ENCODE data around the gene ACTG1. TPM values are rescaled to one million over a fixed set of nuclear protein-coding genes. Genes with fewer than 3 reads are reported as not detected.

ACTG1 gene
- total and polyA plus RNA-seq, 7 donors, result 150 to 620 (median 405) TPM

- ATAC-seq, result peak in 1 of 4 donors; percentile 6
- WGBS, 3 donors, result 70 to 84% (median 76%) methylated on average over 14 of the region's 14 CpGs
These were observed 41.4 kb downstream of the ACTG1 start for GRCh38 chr17:81470944-81471817.

DNA sequence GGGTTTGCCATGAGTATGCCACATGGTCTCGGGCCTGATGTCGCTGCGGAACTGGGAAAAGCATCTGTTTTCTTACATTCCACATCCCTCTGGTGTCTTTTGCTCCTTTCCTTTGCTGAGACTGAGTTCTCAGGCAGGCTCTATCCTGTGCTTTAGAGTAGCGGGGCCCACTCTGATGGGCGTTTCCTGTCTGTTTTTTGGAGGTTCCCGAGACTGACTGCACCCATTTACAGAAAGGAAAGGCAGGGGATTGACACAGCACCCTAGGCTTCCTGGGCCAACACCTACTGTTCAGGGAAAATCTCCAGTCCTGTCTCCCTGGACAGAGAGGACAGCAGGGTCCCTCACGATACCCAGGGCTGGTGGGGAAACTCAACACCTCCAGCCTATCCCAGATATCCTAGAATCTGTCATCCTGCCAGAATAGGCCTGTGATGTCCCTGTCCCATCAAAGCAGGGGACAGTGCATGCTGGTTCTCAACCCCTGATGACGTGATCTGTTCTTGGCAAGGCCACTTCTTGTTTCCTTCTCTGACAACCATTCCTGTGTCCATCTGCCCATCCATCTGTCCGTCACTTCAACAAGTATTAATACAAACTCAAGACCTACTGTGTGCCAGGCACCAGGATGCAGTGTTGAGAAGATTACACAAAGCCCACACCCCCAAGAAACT lies 42.2 kb downstream of the ACTG1 start:
- 64 to 71% (median 70%) methylated on average over 9 of the region's 9 CpGs for WGBS, 3 donors
- Histone ChIP-seq H3K4me1 (no peaks in the 10 kb centered on the region), H3K9me3 (no peaks in the 10 kb centered on the region), H3K36me3 (ENCODE audit: insufficient read depth in 1 of 2, low read depth in 1 of 2) (no peaks in the 10 kb centered on the region), H3K27me3 (ENCODE audit: insufficient read depth in 3 of 3, low read length in 2 of 3) (no peaks in the 10 kb centered on the region), H3K4me3 (no peak overlapping the region), H3K27ac (no peak overlapping the region)
- TF ChIP-seq, protein P1, sequence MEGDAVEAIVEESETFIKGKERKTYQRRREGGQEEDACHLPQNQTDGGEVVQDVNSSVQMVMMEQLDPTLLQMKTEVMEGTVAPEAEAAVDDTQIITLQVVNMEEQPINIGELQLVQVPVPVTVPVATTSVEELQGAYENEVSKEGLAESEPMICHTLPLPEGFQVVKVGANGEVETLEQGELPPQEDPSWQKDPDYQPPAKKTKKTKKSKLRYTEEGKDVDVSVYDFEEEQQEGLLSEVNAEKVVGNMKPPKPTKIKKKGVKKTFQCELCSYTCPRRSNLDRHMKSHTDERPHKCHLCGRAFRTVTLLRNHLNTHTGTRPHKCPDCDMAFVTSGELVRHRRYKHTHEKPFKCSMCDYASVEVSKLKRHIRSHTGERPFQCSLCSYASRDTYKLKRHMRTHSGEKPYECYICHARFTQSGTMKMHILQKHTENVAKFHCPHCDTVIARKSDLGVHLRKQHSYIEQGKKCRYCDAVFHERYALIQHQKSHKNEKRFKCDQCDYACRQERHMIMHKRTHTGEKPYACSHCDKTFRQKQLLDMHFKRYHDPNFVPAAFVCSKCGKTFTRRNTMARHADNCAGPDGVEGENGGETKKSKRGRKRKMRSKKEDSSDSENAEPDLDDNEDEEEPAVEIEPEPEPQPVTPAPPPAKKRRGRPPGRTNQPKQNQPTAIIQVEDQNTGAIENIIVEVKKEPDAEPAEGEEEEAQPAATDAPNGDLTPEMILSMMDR (IDR thresholded peaks at IDR 0.05), result no peak
- no peak for DNase-seq
- intact Hi-C loops (cut with DNase I), result loop anchor here in 1 of 2 donors (5.0 kb wide), 1 partner anchor 38 kb away; no protein-coding TSS in a partner anchor
- ATAC-seq, result peak in 2 of 4 donors; percentile 43

More at GRCh38 chr17:81470944-81471817, 41.4 kb downstream of the ACTG1 start:
- H3K9me3 ChIP-seq, result no peaks in the 10 kb centered on the region
- H3K4me1 ChIP-seq, result no peaks in the 10 kb centered on the region
- no peaks in the 10 kb centered on the region for H3K27me3 ChIP-seq (ENCODE audit: insufficient read depth in 3 of 3, low read length in 2 of 3)
- peak overlapping the region; percentile 10 for H3K27ac ChIP-seq
- TF ChIP-seq, protein P1 (IDR thresholded peaks at IDR 0.05), result no peak
- peak overlapping the region; percentile 23 for H3K4me3 ChIP-seq
- no peaks in the 10 kb centered on the region for H3K36me3 ChIP-seq (ENCODE audit: insufficient read depth in 1 of 2, low read depth in 1 of 2)
- DNase-seq, result no peak
- intact Hi-C loops (cut with DNase I), result loop anchor here in 1 of 2 donors (5.0 kb wide), 1 partner anchor 39 kb away; no protein-coding TSS in a partner anchor

- intact Hi-C loops (cut with DNase I), result no loop called here
These were observed 43.3 kb downstream of the ACTG1 start for GRCh38 chr17:81469266-81469665.

DNA sequence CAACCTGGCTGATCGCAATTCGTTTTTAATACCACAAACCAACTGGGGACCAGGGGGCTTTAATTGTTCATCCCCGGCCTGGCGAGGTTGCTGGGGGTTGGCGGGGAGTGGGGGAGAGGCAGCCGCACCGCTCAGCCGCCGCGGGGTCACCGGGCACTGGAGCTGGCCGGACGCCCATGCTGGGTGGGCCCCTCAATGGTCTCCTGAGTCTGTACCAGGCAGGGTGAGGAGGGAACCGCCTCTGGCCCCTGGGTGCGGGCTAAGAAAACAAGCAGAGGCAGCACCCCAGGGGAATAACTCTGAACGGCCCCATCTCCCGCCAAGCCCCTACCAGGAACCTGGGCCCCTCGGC lies 43.9 kb downstream of the ACTG1 start:
- Histone ChIP-seq H3K36me3 (ENCODE audit: insufficient read depth in 1 of 2, low read depth in 1 of 2) (peaks cover 0 to 4% of the 10 kb centered on the region in 2 donors), H3K27ac (no peak overlapping the region), H3K27me3 (ENCODE audit: insufficient read depth in 3 of 3, low read length in 2 of 3) (no peaks in the 10 kb centered on the region), H3K9me3 (no peaks in the 10 kb centered on the region), H3K4me3 (no peak overlapping the region), H3K4me1 (no peaks in the 10 kb centered on the region)
- TF ChIP-seq, protein P1 (IDR thresholded peaks at IDR 0.05), result no peak
- WGBS, 3 donors, result 84 to 89% (median 84%) methylated on average over 17 to 18 of the region's 18 CpGs
- intact Hi-C loops (cut with DNase I), result no loop called here
- DNase-seq (no peak), ATAC-seq (no peak)

More at GRCh38 chr17:81469266-81469665, 43.3 kb downstream of the ACTG1 start:
- ATAC-seq (no peak), DNase-seq (no peak)
- Histone ChIP-seq H3K4me3 (no peak overlapping the region), H3K9me3 (no peaks in the 10 kb centered on the region), H3K36me3 (ENCODE audit: insufficient read depth in 1 of 2, low read depth in 1 of 2) (no peaks in the 10 kb centered on the region), H3K27ac (no peak overlapping the region), H3K27me3 (ENCODE audit: insufficient read depth in 3 of 3, low read length in 2 of 3) (no peaks in the 10 kb centered on the region), H3K4me1 (no peaks in the 10 kb centered on the region)
- WGBS, 3 donors, result 92 to 96% (median 92%) methylated on average over 12 to 13 of the region's 13 CpGs
- TF ChIP-seq, protein P1 (IDR thresholded peaks at IDR 0.05), result no peak

Measured in psoas muscle (tissue), 8 donors.